NCI-H2107 treated with DMSO at 0.1 percent for 48 hours (cell line): Measurements from ENCODE around the gene GPC5.

Experiments used
- DNase-seq: peaks from one replicate; lab custom pipeline; 2025; ENCODE audit not compliant: unreplicated experiment; lab: John Stamatoyannopoulos, UW

GPC5 gene

DNA sequence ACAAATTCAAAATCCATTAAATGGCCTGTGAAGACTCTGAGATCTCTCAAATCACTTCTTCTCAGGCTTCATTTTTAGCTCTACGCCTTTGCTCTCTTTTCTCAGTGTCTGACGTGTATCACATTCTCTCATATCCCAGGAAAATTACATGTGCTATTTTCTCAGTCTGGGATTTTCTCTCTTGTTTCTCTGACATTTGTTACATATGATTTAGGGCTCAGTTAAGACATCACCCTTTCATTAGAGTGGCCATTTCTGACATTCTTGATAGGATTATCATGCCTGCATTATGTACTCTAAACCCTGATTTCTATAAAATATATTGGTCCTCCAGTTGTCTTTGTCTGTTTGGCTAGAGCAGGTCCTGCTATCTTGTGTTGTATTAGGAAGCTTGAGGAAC is 136.6 kb downstream of the GPC5 start:
- DNase-seq, result no peak

DNA sequence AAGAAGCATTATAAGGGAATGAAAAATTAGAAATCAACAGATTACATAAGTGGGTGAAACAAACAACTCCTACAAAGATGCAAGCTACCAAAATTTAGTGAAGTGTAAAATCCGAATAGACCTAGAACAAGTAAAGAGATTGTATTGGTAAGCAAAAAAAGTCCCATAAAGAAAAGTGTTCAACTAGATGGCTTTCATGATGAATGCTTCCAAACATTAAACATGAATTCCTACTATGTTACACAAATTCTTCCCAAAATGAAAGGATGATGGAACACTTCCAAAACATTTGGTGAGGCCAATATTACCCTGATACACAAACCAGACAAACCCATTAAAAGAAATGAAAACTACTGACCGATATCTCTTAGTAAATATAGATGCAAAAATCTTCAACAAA is 139.0 kb downstream of the GPC5 start:
- DNase-seq, result no peak

DNA sequence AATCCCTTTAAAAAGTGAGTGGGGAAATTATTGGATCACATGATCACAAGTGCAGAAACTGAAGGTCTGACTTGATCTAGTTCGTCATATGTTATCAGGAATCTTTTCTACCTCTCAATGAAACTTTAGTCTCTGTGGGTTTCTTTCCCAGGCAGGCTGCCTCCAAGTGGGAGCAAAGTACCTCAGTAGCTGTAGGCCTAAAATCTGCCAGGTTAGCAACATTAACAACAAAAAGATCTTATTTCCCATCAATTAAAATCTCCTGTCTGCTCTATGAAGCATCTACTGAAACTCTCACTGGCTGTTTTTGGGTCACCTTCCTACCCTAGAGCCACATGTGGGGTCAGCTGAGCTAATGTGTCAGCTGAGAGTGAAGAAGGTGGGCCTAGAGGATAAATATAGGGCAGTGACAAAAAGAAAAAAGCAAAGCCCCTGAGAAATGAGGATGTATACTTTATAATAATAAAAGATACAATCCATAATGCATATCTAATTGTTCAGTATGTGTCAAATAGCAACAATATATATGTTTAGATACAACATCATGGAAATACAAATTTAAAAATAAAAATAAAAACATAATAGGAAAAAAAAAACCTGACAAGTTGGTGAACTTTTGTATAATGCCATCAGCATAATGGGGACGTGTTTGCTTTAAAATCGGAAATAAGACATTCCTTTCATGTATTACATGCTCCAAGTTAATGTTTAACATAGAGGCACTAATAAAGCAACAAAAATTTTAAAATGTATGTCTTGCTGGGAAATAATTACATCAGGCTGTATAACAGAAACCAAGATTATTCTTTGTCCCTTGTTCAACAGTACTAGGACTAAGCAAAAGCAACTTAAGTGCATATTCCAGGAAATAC is 141.1 kb downstream of the GPC5 start:
- no peak for DNase-seq

DNA sequence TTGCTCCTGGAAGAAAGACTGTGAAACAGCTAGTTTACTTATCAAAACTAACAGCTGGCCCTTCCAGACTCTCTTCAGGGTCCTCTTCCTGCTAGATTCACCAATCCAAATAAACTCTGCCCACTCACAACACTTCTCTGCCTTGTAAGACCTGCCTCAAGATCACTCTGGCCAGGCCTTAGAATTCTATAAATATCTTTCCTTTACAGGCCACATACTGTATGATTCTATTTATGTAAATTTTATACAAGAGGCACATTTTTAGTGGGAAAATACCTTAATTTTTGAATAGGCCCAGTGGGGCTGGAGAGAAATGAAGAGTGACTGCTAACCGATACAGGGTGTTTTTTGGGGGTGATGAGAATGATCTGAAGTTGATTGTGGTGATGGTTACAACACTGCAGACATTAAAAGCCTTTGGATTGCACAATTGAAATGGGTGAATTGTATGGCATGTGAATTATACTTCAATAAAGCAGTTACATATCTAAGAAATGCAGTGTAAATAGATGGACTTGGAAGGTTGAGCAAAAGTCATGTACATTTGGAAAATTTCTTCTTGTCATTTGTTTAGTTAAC is 141.8 kb downstream of the GPC5 start:
- no peak for DNase-seq

DNA sequence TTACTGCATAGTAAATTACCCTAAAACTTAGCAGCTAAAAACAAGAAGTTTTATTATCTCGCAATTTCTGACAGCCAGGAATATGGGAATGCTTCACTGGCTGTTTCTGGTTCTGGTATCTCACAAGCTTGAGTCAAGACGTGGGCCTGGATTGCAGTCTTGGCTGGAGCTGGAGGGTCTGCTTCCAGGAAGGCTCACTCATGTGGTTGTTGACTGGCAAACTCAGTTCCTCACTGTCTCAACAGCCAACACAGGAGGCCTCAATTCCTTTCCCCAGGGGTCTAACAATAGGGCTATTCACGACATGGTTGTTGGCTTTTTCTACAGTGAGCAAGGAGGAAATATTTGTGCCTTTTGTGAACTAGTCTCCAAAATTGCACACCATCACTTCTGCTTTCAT is 146.3 kb downstream of the GPC5 start:
- DNase-seq, result no peak

DNA sequence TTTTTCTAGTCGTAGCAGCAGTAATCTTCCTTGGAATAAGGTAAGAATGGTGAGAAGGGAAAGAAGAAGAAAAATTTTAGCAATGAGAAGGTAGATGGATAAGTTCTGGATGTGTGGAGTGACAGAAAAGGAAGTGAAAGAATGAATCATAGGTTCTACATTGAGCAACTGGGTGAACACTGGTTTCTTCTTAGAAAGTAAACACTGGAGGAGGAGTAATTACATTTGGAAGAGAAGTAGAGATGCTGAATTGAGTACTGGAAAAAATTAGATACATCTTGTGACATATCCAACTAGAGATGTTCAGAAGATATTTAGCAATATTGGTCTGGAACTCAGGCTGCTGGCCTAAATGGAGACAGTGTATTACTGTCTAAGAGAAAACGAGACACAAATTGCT is 148.5 kb downstream of the GPC5 start:
- DNase-seq, result no peak

DNA sequence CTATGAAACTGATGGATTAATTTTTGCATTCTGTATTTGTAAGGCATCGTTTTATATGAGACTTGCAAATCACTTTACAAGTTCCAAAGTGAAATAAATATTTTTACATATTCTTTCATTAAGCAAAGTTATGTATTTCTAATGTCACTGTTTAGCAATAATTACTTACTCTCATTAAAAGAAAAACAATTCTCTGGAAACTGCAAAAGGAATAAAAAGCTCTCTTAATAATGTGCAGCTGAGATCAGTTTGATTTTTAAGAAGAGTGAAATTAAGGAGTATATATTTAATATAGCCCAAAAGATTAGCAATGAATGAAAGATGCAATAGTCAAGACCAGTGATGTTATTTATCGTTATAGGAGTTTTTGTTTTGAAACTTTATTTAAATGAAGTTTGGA is 155.2 kb downstream of the GPC5 start:
- DNase-seq, result no peak

DNA sequence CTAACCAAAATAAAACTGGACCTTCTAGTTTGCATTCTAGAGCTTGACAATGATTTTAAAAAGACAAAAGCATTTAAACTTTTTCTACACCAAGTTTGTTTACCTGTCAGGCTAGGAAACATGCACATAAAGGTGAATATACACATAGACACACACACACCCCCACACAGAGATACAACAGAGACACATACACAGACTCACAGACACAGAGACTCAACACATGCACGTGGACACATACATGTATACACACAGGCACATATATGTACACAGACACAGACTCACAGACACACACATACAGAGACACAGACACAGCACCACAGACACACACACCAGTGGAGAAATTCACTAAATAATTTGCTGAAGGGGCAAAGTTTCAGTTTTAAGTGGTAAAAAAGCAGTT is 155.7 kb downstream of the GPC5 start:
- no peak for DNase-seq

DNA sequence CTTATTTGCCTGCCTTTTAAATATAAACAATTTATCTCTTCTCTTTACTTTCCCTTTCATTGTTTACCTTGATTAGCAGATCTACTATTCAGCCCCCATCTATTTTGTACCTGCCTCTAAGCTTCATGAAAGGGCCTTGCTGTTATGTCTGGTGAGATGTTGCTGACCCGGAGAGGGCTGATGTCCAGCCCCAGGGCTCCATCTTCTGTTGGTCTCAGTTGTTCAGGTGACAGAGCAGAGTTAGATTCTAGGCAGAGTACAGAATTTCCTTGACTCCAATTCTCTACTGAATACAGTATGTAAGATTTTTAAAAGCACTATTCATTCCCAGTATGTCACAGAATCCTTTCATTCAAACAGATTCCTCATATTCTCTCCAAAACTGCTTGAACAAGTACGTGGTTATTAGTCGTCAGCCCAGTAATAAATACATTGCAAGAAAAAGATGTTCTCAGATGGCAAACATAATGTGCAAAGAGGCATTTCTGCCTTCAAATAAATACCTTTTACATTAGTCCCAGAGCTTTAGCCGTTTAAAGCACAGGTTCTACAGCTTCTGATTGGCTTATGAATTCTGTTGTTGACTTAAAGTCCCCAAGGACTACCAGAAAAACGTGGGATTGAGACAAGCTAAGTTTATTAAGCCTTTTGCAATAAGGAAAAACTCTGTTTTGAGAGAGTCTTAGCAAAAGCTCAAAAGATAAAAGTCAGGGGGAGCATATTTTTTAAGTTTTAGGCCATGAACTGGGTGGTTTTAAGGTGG is 159.1 kb downstream of the GPC5 start:
- DNase-seq, result no peak

DNA sequence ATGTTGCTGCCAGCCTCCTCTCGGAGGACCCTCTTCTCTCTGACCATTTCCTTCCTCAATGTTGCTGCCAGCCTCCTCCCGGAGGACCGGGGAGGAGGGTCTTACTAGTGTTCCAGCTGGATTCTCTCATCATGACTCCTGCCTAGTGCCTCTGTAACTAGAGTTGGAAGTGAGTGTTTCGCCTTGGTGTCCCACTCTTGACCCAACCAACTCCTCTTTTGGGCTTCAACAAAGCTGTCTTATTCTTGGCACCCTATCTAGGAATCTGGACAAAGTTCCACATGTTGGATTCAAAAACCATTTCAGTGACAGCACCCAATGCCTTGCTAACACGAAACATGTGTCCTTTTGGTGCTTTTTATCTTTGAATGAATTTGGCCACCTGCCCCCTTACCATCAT is 165.4 kb downstream of the GPC5 start:
- DNase-seq, result no peak

DNA sequence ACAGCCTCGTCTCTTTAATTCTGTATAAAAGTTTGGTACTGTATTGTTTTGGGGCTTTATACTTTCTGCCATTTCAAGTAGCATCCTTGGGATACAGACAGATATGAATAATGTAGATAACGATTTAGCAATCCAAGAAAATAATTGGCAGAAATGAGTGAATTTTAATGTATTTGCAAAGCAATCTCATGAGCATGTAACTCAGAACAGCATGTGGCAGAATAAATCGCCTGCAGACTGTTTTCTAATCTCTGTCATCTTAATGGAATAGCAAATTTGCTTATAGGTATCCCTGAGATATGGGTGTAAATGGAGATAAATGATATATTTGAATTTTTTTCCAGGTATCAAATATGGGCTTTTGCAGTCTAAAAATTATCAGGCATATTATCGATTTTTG is 166.0 kb downstream of the GPC5 start:
- DNase-seq, result no peak

DNA sequence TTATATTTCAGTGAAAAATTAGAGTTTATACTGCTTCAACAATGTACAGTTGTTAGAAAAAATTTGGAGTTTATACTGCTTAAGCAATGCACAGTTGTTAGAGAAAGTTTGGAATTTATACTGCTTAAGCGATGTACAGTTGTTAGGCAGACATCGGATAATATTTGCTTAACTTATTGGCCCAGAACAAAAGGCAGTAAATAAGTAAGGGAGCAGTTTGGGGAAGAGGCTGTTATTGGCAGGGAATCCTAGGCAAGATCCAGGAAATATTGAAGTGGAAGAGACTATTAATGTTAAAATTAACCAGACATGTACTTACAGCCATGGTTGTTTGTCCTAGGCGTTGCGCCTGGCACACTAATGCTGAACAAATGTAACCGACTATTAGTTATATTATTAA is 166.9 kb downstream of the GPC5 start:
- DNase-seq, result no peak

DNA sequence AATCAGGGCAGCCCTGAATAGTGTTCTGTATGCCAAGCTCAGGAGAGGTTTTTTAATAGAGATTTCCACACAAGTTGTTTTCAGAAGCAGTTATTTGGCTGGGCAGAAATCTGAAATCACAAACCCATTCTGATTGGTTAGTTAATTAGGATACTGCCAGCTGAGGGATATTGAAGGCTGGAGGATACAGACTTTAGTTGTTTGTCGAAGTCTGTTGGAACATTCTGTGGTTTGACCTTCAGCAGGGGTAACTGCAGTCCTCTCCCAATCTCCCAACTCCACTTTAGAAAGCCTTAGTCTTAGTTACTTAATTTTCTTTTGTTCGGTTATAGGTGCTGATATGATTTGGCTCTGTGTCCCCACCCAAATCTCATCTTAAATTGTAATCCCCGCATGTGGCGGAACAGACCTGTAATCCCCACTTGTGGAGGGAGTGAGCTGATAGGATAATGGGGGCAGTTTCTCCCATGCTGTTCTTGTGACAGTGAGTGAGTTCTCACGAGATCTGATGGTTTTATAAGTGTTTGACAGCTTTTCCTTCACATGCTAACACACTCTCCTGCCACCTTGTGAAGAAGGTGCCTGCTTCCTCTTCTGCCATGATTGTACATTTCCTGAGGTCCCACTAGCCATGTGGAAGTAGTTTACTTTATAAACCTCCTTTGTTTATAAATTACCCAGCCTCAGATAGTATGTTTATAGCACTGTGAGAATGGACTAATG is 169.2 kb downstream of the GPC5 start:
- no peak for DNase-seq

DNA sequence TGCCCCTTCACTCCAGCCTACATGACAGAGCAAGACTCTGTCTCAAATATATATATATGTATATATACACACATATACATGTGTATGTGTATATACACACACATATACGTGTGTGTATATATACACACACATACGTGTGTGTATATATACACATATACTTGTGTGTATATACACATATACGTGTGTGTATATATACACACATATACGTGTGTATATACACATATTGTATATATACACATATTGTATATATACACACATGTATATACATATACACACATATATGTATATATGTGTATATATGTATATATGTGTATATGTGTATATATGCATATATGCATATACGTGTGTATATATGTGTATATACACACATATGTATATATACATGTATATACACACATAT is 173.3 kb downstream of the GPC5 start:
- DNase-seq, result no peak

DNA sequence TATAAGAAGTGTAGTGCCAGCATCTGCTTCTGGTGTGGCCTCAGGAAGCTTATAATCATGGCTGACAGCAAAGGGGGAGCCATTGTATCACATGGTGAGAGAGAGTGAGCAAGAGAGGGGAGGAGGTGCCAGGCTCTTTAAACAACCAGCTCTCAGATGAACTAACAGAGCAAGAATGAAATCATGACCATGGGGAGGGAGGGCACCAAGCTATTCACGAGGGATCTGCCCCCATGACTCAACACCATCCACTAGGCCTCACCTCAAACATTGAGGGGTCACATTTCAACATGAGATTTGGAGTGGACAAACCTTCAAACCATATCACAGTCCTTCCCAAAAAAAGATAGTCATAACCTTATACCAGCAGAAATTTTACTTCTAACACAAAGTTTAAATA is 174.0 kb downstream of the GPC5 start:
- no peak for DNase-seq

DNA sequence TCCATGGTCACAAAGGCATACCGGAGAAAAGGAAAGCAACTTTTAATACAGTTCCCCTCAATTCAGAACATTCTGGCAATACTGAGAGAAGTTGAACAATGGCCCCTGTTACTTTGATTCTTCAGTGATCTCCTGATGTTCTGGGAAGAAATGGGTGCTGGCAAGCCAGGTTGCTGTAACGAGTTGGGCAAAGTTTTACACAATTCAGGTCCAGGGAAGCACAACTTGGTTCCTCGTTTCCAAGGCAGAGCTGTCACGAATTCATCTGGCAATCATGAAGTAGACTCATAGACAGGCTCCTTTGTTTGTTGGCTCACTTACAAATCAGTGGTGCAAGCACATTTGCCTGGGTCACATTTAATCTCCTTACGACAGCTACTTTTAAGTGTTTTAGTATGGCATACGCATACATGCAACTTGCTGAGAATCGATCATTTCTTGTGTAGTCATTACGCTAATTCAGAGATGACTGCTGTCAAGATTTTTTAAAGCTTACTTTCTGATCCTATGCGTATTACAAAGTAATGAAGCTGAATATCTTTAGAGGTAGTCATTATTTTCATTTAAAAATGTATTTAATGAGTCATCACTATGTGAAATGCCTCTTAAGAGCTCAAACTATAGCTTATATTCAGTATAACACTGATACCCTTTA is 174.7 kb downstream of the GPC5 start:
- no peak for DNase-seq

DNA sequence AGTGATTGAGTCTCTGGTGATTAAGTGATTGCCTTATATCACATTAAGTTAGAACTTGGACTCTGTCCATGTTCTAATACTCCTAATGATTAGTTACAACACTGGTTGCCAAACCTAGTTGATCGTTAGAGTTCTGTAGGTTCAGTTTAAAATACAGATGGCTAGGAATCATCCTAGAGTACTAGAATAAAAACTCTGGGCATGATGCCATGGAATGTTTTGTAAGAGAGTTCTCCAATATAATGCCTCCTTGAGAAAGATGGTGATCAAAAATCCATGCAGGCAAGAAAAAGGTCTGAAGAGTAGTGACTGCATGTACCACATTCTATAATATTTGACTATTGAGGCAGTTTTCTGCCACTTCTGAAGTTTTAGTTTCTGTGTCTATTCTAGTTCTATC is 176.3 kb downstream of the GPC5 start:
- no peak for DNase-seq

DNA sequence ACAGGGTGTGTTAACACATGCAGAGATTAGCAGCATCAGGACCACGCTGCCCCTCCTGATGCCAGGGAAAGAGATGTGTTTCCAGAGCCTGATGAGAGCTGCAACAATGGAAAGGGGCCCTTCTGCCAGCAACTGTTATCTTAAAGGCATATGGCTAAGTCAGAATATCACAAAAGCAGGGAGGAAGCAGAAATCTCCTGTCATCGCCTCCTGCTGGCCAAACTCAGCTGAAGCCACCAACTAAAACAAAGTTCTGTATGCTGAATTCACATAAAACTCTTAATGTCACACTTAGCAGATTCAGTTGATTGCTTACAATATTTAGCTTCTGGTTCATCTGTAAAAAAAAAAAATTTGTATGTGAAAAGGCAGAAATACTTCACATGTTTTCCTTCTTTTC is 178.2 kb downstream of the GPC5 start:
- no peak for DNase-seq

DNA sequence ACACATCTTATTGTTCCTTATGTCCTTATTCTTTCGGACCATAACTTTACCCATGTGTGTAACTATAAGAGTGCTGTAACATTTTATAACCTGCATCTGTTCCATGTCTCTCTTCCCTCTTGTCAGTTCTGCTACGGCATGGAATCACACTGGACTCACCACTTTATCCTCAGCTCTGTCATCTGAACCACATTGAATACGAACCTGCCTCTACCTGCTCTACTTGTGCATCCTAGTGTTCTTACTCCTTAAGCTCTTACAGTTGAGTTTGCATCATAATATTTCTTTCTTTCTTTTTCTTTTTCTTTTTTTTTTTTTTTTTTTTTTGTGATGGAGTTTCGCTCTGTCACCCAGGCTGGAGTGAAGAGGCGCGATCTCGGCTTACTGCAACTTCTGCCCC is 180.9 kb downstream of the GPC5 start:
- DNase-seq, result no peak

DNA sequence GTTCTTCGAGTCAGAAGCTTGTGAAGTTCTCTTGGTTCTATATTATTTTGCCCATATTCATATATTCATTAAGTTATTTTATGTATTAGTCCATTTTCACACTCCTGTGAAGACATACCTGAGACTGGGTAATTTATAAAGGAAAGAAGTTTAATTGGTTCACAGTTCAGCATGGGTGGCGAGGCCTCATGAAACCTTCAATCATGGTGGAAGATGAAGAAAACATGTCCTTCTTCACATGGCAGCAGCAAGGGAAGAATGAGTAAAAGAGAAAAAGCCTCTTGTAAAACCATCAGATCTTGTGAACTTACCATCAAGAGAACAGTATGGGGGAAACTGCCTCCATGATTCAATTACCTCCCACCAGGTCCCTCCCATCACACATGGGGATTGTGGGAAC is 182.3 kb downstream of the GPC5 start:
- DNase-seq, result no peak

DNA sequence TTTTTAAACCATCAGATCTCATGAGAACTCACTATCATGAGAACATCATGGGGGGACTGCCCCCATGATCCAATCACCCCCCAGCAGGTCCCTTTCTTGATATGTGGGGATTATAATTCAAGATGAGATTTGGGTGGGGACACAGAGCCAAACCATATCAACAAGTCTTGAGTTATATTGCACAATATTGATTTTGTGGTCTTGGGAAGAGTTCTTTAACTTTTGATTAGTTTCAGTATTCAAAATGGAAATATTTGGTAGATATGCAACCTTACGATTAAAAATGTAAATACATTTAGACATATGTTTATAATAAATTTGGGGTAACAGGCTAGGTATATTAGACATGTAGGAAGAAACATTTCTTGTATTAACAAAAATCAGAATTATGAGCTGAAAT is 188.2 kb downstream of the GPC5 start:
- DNase-seq, result no peak
